ENCODE results near the gene ADAMTS16.

Gene ADAMTS16

GRCh38 chr5:5348135-5348534 is 208.0 kb downstream of the ADAMTS16 start:
- no peaks in the 10 kb centered on the region for H3K36me3 ChIP-seq (ENCODE audit: insufficient read depth)
- no peaks in the 10 kb centered on the region for H3K79me2 ChIP-seq (ENCODE audit: insufficient read depth, low read depth)
- no peaks in the 10 kb centered on the region for H3K27me3 ChIP-seq (ENCODE audit: insufficient read depth, low read depth)
- no peak overlapping the region for H3K27ac ChIP-seq
- no peaks in the 10 kb centered on the region for H3K4me1 ChIP-seq (ENCODE audit: low read depth, poor library complexity, severe bottlenecking)
- H3K9ac ChIP-seq: no peak overlapping the region
- no peak overlapping the region for H3K4me3 ChIP-seq (IDR thresholded peaks at IDR 0.05; ENCODE audit: insufficient read depth, low read depth, low read length)
- H4K20me1 ChIP-seq (ENCODE audit: insufficient read depth): no peaks in the 10 kb centered on the region
- no peak for TF ChIP-seq CTCF (conservative IDR thresholded peaks at IDR 0.05; ENCODE audit: low read depth, low read length)
- no peak overlapping the region for H3K4me2 ChIP-seq
- no peak overlapping the region for H2AFZ ChIP-seq (ENCODE audit: low read depth)

GRCh38 chr5:5348576-5348975 is 208.4 kb downstream of the ADAMTS16 start:
- Histone ChIP-seq H2AFZ (ENCODE audit: low read depth) (no peak overlapping the region), H3K9ac (no peak overlapping the region), H4K20me1 (ENCODE audit: insufficient read depth) (no peaks in the 10 kb centered on the region), H3K4me3 (IDR thresholded peaks at IDR 0.05; ENCODE audit: insufficient read depth, low read depth, low read length) (no peak overlapping the region), H3K4me2 (no peak overlapping the region), H3K79me2 (ENCODE audit: insufficient read depth, low read depth) (no peaks in the 10 kb centered on the region), H3K27me3 (ENCODE audit: insufficient read depth, low read depth) (no peaks in the 10 kb centered on the region), H3K36me3 (ENCODE audit: insufficient read depth) (no peaks in the 10 kb centered on the region), H3K4me1 (ENCODE audit: low read depth, poor library complexity, severe bottlenecking) (no peaks in the 10 kb centered on the region), H3K27ac (no peak overlapping the region)
- no peak for TF ChIP-seq CTCF (conservative IDR thresholded peaks at IDR 0.05; ENCODE audit: low read depth, low read length)

GRCh38 chr5:5350101-5350500 is 210.0 kb downstream of the ADAMTS16 start:
- H3K4me3 ChIP-seq (IDR thresholded peaks at IDR 0.05; ENCODE audit: insufficient read depth, low read depth, low read length): no peak overlapping the region
- no peaks in the 10 kb centered on the region for H3K36me3 ChIP-seq (ENCODE audit: insufficient read depth)
- H3K27me3 ChIP-seq (ENCODE audit: insufficient read depth, low read depth): no peaks in the 10 kb centered on the region
- no peaks in the 10 kb centered on the region for H3K4me1 ChIP-seq (ENCODE audit: low read depth, poor library complexity, severe bottlenecking)
- no peak overlapping the region for H3K27ac ChIP-seq
- H3K4me2 ChIP-seq: no peak overlapping the region
- no peak overlapping the region for H3K9ac ChIP-seq
- H2AFZ ChIP-seq (ENCODE audit: low read depth): no peak overlapping the region
- TF ChIP-seq CTCF (conservative IDR thresholded peaks at IDR 0.05; ENCODE audit: low read depth, low read length): no peak
- H3K79me2 ChIP-seq (ENCODE audit: insufficient read depth, low read depth): no peaks in the 10 kb centered on the region
- H4K20me1 ChIP-seq (ENCODE audit: insufficient read depth): no peaks in the 10 kb centered on the region

- no peak overlapping the region for H3K27ac ChIP-seq
- H3K36me3 ChIP-seq (ENCODE audit: insufficient read depth): no peaks in the 10 kb centered on the region
- no peak overlapping the region for H2AFZ ChIP-seq (ENCODE audit: low read depth)
- TF ChIP-seq CTCF (conservative IDR thresholded peaks at IDR 0.05; ENCODE audit: low read depth, low read length): no peak
- H3K4me3 ChIP-seq (IDR thresholded peaks at IDR 0.05; ENCODE audit: insufficient read depth, low read depth, low read length): no peak overlapping the region
- H3K4me2 ChIP-seq: no peak overlapping the region
- H3K27me3 ChIP-seq (ENCODE audit: insufficient read depth, low read depth): no peaks in the 10 kb centered on the region
- H3K9ac ChIP-seq: no peak overlapping the region
- H3K79me2 ChIP-seq (ENCODE audit: insufficient read depth, low read depth): no peaks in the 10 kb centered on the region
- no peaks in the 10 kb centered on the region for H3K4me1 ChIP-seq (ENCODE audit: low read depth, poor library complexity, severe bottlenecking)
- no peaks in the 10 kb centered on the region for H4K20me1 ChIP-seq (ENCODE audit: insufficient read depth)
These were observed 211.3 kb downstream of the ADAMTS16 start for GRCh38 chr5:5351288-5351979.

All from KMS-11 (cell line).